Kidney epithelial cell (primary cell): Measurements from ENCODE around the gene CHN1. TPM values are rescaled to one million over a fixed set of nuclear protein-coding genes. Genes with fewer than 3 reads are reported as not detected.

Source experiments
- DNase-seq: peaks from one replicate; pipeline ENCODE4 v3.0.0-alpha.2; 2010; ENCODE audit warnings: low read depth
- H3K27me3 ChIP-seq: 2 replicates; pipeline ENCODE4 v1.6.0; 2011; ENCODE audit warnings: low read length; ENCODE audit not compliant: control insufficient read depth, insufficient read depth
- H3K36me3 ChIP-seq: 2 replicates; pipeline ENCODE4 v1.5.1; 2011; ENCODE audit warnings: low read length; ENCODE audit not compliant: control insufficient read depth, insufficient read depth
- H3K4me3 ChIP-seq: 2 replicates; pipeline ENCODE4 v1.5.1; 2011; ENCODE audit warnings: low read depth, mild to moderate bottlenecking, control low read depth, low read length
- CTCF ChIP-seq: IDR thresholded peaks from 2 replicates; pipeline ENCODE4 v1.5.1; 2011; ENCODE audit warnings: mild to moderate bottlenecking, moderate library complexity, low read length, control low read depth, inconsistent platforms; ENCODE audit not compliant: insufficient read depth, poor library complexity, severe bottlenecking
- total RNA-seq: library from RNA; depleted of rRNA; stranded (reverse); fragments of >200 nt; gene quantifications from 2 replicates; pipeline ENCODE4 v1.2.3, GENCODE V29; 2015

CHN1 gene
- total RNA-seq, 1 donor from 2014 or later, result 19.3 TPM

GRCh38 chr2:175009917-175010621 is 4.9 kb upstream of the CHN1 start:
- TF ChIP-seq CTCF, result no peak
- Histone ChIP-seq H3K4me3 (no peak overlapping the region), H3K27me3 (no peaks in the 10 kb centered on the region), H3K36me3 (no peaks in the 10 kb centered on the region)
- DNase-seq, result no peak

- H3K36me3 ChIP-seq, result no peaks in the 10 kb centered on the region
- no peak for TF ChIP-seq CTCF
Measured at GRCh38 chr2:175008801-175009495, 3.8 kb upstream of the CHN1 start.

GRCh38 chr2:175008009-175008408 is 2.8 kb upstream of the CHN1 start:
- H3K4me3 ChIP-seq, result no peak overlapping the region
- H3K27me3 ChIP-seq, result no peaks in the 10 kb centered on the region

More at GRCh38 chr2:175008801-175009495, 3.8 kb upstream of the CHN1 start:
- Histone ChIP-seq H3K27me3 (no peaks in the 10 kb centered on the region), H3K4me3 (no peak overlapping the region)
- no peak for DNase-seq

GRCh38 chr2:175007510-175007909 is 2.3 kb upstream of the CHN1 start:
- TF ChIP-seq CTCF, result no peak
- Histone ChIP-seq H3K27me3 (no peaks in the 10 kb centered on the region), H3K36me3 (no peaks in the 10 kb centered on the region), H3K4me3 (no peak overlapping the region)
- DNase-seq, result no peak

More at GRCh38 chr2:175008009-175008408, 2.8 kb upstream of the CHN1 start:
- TF ChIP-seq CTCF, result no peak
- DNase-seq, result no peak
- H3K36me3 ChIP-seq, result no peaks in the 10 kb centered on the region

- no peaks in the 10 kb centered on the region for H3K36me3 ChIP-seq
- no peak for TF ChIP-seq CTCF
- no peaks in the 10 kb centered on the region for H3K27me3 ChIP-seq
- no peak for DNase-seq
- no peak overlapping the region for H3K4me3 ChIP-seq
Measured at GRCh38 chr2:175006281-175006680, 1.1 kb upstream of the CHN1 start.

- peak overlapping the region; percentile 68 for H3K4me3 ChIP-seq
- no peak for DNase-seq
- TF ChIP-seq CTCF, result no peak
- no peaks in the 10 kb centered on the region for H3K36me3 ChIP-seq
- no peaks in the 10 kb centered on the region for H3K27me3 ChIP-seq
Measured at GRCh38 chr2:175005733-175006264, 618 bp upstream of the CHN1 start.
